ENCODE results near the gene CPM. TPM values are rescaled to one million over a fixed set of nuclear protein-coding genes. Genes with fewer than 3 reads are reported as not detected.

CPM gene
- total RNA-seq, 1 experiment from 2014 or later = 3.1 TPM

GRCh38 chr12:68871921-68872320, 61.0 kb downstream of the CPM start:
- TF ChIP-seq EZH2phosphoT487 (IDR thresholded peaks at IDR 0.05; ENCODE audit: borderline replicate concordance, low read length) (no peak), CTCF (conservative IDR thresholded peaks at IDR 0.05; ENCODE audit: low read depth, low read length) (peak; percentile 76)
- Histone ChIP-seq H3F3A (ENCODE audit: low read length, unreplicated experiment) (no peaks in the 10 kb centered on the region), H3K4me2 (ENCODE audit: low read length) (no peak overlapping the region), H4K20me1 (ENCODE audit: low read length) (no peaks in the 10 kb centered on the region), H3K9me2 (replicated peaks; ENCODE audit: low read length) (no peaks in the 10 kb centered on the region), H3K9me3 (ENCODE audit: low read length) (no peaks in the 10 kb centered on the region), H3K4me3 (ENCODE audit: low read length) (no peak overlapping the region), H2AFZ (ENCODE audit: low read length) (no peak overlapping the region), H3K27ac (ENCODE audit: low read length) (no peak overlapping the region), H3K4me1 (ENCODE audit: insufficient read depth, low read length) (no peaks in the 10 kb centered on the region), H3K27me3 (ENCODE audit: low read length) (no peaks in the 10 kb centered on the region), H3K9ac (ENCODE audit: low read length) (no peak overlapping the region), H3K79me2 (ENCODE audit: low read length) (no peaks in the 10 kb centered on the region), H3K36me3 (ENCODE audit: low read depth, low read length) (no peaks in the 10 kb centered on the region)
- peak; percentile 62 for DNase-seq
- ChIA-PET CTCF (no interaction called here), POLR2A (ENCODE audit: unreplicated experiment) (no interaction called here)
- ATAC-seq = peak; percentile 57
- no TSS peak for BruUV-seq (replicated peaks)
- intact Hi-C loops (cut with micrococcal nuclease) = loop anchor here (1.0 kb wide), 1 partner anchor 198 kb away; no protein-coding TSS in a partner anchor

GRCh38 chr12:68871396-68871795, 61.6 kb downstream of the CPM start:
- Histone ChIP-seq H3K9me3 (ENCODE audit: low read length) (no peaks in the 10 kb centered on the region), H3K4me2 (ENCODE audit: low read length) (no peak overlapping the region), H2AFZ (ENCODE audit: low read length) (no peak overlapping the region), H3K79me2 (ENCODE audit: low read length) (no peaks in the 10 kb centered on the region), H4K20me1 (ENCODE audit: low read length) (no peaks in the 10 kb centered on the region), H3K4me1 (ENCODE audit: insufficient read depth, low read length) (no peaks in the 10 kb centered on the region), H3K36me3 (ENCODE audit: low read depth, low read length) (no peaks in the 10 kb centered on the region), H3K27ac (ENCODE audit: low read length) (no peak overlapping the region), H3K27me3 (ENCODE audit: low read length) (no peaks in the 10 kb centered on the region), H3F3A (ENCODE audit: low read length, unreplicated experiment) (no peaks in the 10 kb centered on the region), H3K4me3 (ENCODE audit: low read length) (no peak overlapping the region), H3K9ac (ENCODE audit: low read length) (no peak overlapping the region), H3K9me2 (replicated peaks; ENCODE audit: low read length) (no peaks in the 10 kb centered on the region)
- no TSS peak for BruUV-seq (replicated peaks)
- no peak for ATAC-seq
- TF ChIP-seq EZH2 (IDR thresholded peaks at IDR 0.05; ENCODE audit: low read length, unreplicated experiment) (no peak), EZH2phosphoT487 (IDR thresholded peaks at IDR 0.05; ENCODE audit: borderline replicate concordance, low read length) (no peak), CTCF (conservative IDR thresholded peaks at IDR 0.05; ENCODE audit: low read depth, low read length) (no peak)
- ChIA-PET CTCF (interaction anchor here (0.6 kb wide), 1 partner anchor 62 kb away, joined by 3 read pairs; no protein-coding TSS in a partner anchor), POLR2A (ENCODE audit: unreplicated experiment) (no interaction called here)
- intact Hi-C loops (cut with micrococcal nuclease) = no loop called here
- DNase-seq = no peak

- Histone ChIP-seq H3K27me3 (ENCODE audit: low read length) (no peaks in the 10 kb centered on the region), H3K27ac (ENCODE audit: low read length) (no peak overlapping the region), H3K4me3 (ENCODE audit: low read length) (no peak overlapping the region), H2AFZ (ENCODE audit: low read length) (no peak overlapping the region), H4K20me1 (ENCODE audit: low read length) (no peaks in the 10 kb centered on the region), H3F3A (ENCODE audit: low read length, unreplicated experiment) (no peaks in the 10 kb centered on the region), H3K4me2 (ENCODE audit: low read length) (no peak overlapping the region), H3K9ac (ENCODE audit: low read length) (no peak overlapping the region), H3K9me3 (ENCODE audit: low read length) (no peaks in the 10 kb centered on the region), H3K9me2 (replicated peaks; ENCODE audit: low read length) (no peaks in the 10 kb centered on the region), H3K36me3 (ENCODE audit: low read depth, low read length) (no peaks in the 10 kb centered on the region), H3K79me2 (ENCODE audit: low read length) (no peaks in the 10 kb centered on the region), H3K4me1 (ENCODE audit: insufficient read depth, low read length) (no peaks in the 10 kb centered on the region)
- no peak for TF ChIP-seq EZH2phosphoT487 (IDR thresholded peaks at IDR 0.05; ENCODE audit: borderline replicate concordance, low read length)
- no peak for TF ChIP-seq EZH2 (IDR thresholded peaks at IDR 0.05; ENCODE audit: low read length, unreplicated experiment)
- no peak for TF ChIP-seq CTCF (conservative IDR thresholded peaks at IDR 0.05; ENCODE audit: low read depth, low read length)
- DNase-seq (no peak), ATAC-seq (no peak)
- ChIA-PET POLR2A (ENCODE audit: unreplicated experiment) (no interaction called here), CTCF (no interaction called here)
- BruUV-seq (replicated peaks) = no TSS peak
- intact Hi-C loops (cut with micrococcal nuclease) = no loop called here
Observed at GRCh38 chr12:68870443-68870842, 62.5 kb downstream of the CPM start.
